Ectodermal cell (in vitro differentiated cells): Measurements from ENCODE around the gene ITPRIPL2.

ENCODE experiments used
- H3K27ac ChIP-seq: 2 replicates; pipeline ENCODE4 v1.7.0; 2013; ENCODE audit warnings: mild to moderate bottlenecking, low read depth, low read length; ENCODE audit not compliant: insufficient read depth, poor library complexity, severe bottlenecking
- H3K27me3 ChIP-seq: 2 replicates; pipeline ENCODE4 v1.7.0; 2013; ENCODE audit warnings: mild to moderate bottlenecking, low read length; ENCODE audit not compliant: insufficient read depth, control insufficient read depth, poor library complexity, severe bottlenecking
- H3K36me3 ChIP-seq: one replicate; pipeline ENCODE4 v1.7.0; 2013; ENCODE audit warnings: low read length; ENCODE audit not compliant: control insufficient read depth, insufficient read depth
- H3K4me1 ChIP-seq: one replicate; pipeline ENCODE4 v1.7.0; 2013; ENCODE audit warnings: low read length; ENCODE audit not compliant: control insufficient read depth, insufficient read depth
- H3K4me3 ChIP-seq: 2 replicates; pipeline ENCODE4 v1.7.0; 2013; ENCODE audit warnings: low read depth, low read length, control low read depth; ENCODE audit not compliant: insufficient read depth
- H3K9me3 ChIP-seq: 2 replicates; pipeline ENCODE4 v1.7.0; 2013; ENCODE audit warnings: mild to moderate bottlenecking, low read length, moderate library complexity; ENCODE audit not compliant: control insufficient read depth
- WGBS, 2 experiments: methylation state at CpG; one replicate each; pipeline ENCODE4 v1.1.7; 2013; ENCODE audit warnings: missing lambda C conversion rate in 2 of 2; 5-methylcytosine and 5-hydroxymethylcytosine counted together

ITPRIPL2 gene

DNA sequence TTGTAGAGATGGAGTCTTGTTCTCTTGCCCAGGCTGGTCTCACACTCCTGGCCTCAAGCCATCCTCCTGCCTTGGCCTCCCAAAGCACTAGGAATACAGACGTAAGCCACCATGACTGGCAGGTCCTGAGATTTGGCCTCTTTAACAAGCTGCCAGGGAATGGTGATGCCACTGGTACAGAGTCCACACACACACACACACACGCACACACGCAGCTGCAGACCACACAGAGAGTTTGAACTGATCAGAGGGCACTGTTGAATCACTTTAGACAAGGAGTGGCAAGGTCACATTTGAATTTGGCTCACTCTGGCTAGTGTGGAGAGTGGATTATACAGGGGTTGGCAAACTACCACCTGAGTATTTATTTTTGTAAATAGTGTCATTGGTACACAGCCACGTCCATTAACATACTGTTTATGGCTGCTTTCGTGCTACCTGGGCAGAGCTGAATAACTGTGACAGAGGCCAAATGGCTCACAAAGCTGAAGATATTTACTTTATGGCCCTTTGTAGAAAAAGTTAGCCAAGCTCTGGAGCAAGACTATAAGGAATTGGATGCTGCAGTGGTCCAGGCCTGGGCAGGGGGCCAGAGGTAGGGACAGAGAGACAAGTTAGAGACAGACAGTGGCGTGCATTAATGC, 9.9 kb downstream of the ITPRIPL2 start:
- WGBS, 2 experiments: 91 to 97% methylated on average over 6 of the region's 6 CpGs
- Histone ChIP-seq H3K9me3 (no peaks in the 10 kb centered on the region), H3K4me3 (no peak overlapping the region), H3K4me1 (no peaks in the 10 kb centered on the region), H3K27me3 (no peaks in the 10 kb centered on the region), H3K27ac (no peak overlapping the region), H3K36me3 (no peaks in the 10 kb centered on the region)

GRCh38 chr16:19126300-19126699, 12.5 kb downstream of the ITPRIPL2 start:
- no peaks in the 10 kb centered on the region for H3K36me3 ChIP-seq
- H3K27me3 ChIP-seq: no peaks in the 10 kb centered on the region
- H3K9me3 ChIP-seq: no peaks in the 10 kb centered on the region
- H3K4me1 ChIP-seq: no peaks in the 10 kb centered on the region
- no peak overlapping the region for H3K27ac ChIP-seq
- no peak overlapping the region for H3K4me3 ChIP-seq

GRCh38 chr16:19127205-19127604, 13.4 kb downstream of the ITPRIPL2 start:
- no peaks in the 10 kb centered on the region for H3K27me3 ChIP-seq
- H3K9me3 ChIP-seq: no peaks in the 10 kb centered on the region
- WGBS, 2 experiments: 95 to 96% methylated on average over 3 of the region's 3 CpGs
- no peaks in the 10 kb centered on the region for H3K36me3 ChIP-seq
- H3K4me3 ChIP-seq: no peak overlapping the region
- H3K4me1 ChIP-seq: no peaks in the 10 kb centered on the region
- no peak overlapping the region for H3K27ac ChIP-seq

DNA sequence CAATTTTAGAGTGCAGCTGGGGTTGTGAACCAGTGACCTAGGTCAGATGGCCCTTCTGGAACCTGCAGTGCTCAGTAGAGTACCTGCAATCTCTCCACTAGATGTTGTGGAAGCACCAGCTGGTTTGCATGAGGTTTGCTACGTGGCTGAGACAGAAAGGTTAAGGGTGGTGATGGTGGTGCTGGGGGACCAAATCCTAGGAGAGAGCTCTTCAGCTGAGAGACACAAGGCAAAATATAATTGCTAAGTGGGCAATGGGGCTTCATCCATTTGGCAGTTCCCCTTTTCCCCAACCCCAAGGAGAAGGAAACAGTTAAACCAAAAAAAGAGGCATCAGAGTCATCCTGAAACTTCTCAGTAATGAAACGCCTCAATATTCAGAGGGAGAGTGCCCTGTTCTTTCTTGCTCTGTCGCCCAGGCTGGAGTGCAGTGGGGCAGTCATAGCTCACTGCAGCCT, 13.9 kb downstream of the ITPRIPL2 start:
- H3K4me1 ChIP-seq: no peaks in the 10 kb centered on the region
- H3K9me3 ChIP-seq: no peaks in the 10 kb centered on the region
- H3K4me3 ChIP-seq: no peak overlapping the region
- no peaks in the 10 kb centered on the region for H3K27me3 ChIP-seq
- WGBS, 2 experiments: 91 to 92% methylated on average over 3 of the region's 3 CpGs
- no peak overlapping the region for H3K27ac ChIP-seq
- no peaks in the 10 kb centered on the region for H3K36me3 ChIP-seq

GRCh38 chr16:19128454-19129200, 14.9 kb downstream of the ITPRIPL2 start:
- Histone ChIP-seq H3K36me3 (no peaks in the 10 kb centered on the region), H3K4me1 (no peaks in the 10 kb centered on the region), H3K9me3 (no peaks in the 10 kb centered on the region), H3K27me3 (no peaks in the 10 kb centered on the region), H3K27ac (no peak overlapping the region), H3K4me3 (no peak overlapping the region)
- 74 to 82% methylated on average over 5 to 7 of the region's 7 CpGs for WGBS, 2 experiments

GRCh38 chr16:19130385-19130784, 16.6 kb downstream of the ITPRIPL2 start:
- Histone ChIP-seq H3K9me3 (no peaks in the 10 kb centered on the region), H3K4me3 (no peak overlapping the region), H3K36me3 (no peaks in the 10 kb centered on the region), H3K27me3 (no peaks in the 10 kb centered on the region), H3K4me1 (no peaks in the 10 kb centered on the region), H3K27ac (no peak overlapping the region)
- whole genome bisulfite sequencing, 2 experiments: 94% methylated on average over 7 of the region's 7 CpGs

GRCh38 chr16:19130852-19131824, 17.4 kb downstream of the ITPRIPL2 start:
- H3K4me1 ChIP-seq: peaks cover 8% of the 10 kb centered on the region
- 68 to 71% methylated on average over 8 to 11 of the region's 11 CpGs for WGBS, 2 experiments
- no peak overlapping the region for H3K27ac ChIP-seq

DNA sequence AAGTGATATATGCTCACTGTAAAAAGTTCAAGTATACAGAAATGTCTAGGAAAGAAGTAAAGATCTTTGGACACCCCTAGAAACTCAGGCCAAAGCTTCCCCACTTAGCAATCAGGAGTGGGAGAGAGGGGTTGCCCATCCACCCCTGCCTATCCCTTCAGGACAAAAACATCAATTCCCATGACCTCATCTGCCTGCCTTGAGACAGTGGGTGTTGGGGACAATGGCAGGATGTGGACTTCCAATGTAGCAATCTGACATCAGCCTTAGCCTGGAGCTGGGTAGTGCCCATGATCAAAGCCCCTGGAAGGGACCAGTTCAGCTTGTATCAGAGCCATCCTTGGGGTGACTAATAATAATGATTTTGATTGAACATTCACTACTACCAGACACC, 18.1 kb downstream of the ITPRIPL2 start:
- no peaks in the 10 kb centered on the region for H3K36me3 ChIP-seq
- no peaks in the 10 kb centered on the region for H3K27me3 ChIP-seq
- H3K4me1 ChIP-seq: peaks cover 10% of the 10 kb centered on the region
- H3K9me3 ChIP-seq: no peaks in the 10 kb centered on the region
- H3K4me3 ChIP-seq: no peak overlapping the region
- no peak overlapping the region for H3K27ac ChIP-seq

More at GRCh38 chr16:19130852-19131824, 17.4 kb downstream of the ITPRIPL2 start:
- no peaks in the 10 kb centered on the region for H3K27me3 ChIP-seq
- H3K4me3 ChIP-seq: no peak overlapping the region
- H3K9me3 ChIP-seq: no peaks in the 10 kb centered on the region
- no peaks in the 10 kb centered on the region for H3K36me3 ChIP-seq

DNA sequence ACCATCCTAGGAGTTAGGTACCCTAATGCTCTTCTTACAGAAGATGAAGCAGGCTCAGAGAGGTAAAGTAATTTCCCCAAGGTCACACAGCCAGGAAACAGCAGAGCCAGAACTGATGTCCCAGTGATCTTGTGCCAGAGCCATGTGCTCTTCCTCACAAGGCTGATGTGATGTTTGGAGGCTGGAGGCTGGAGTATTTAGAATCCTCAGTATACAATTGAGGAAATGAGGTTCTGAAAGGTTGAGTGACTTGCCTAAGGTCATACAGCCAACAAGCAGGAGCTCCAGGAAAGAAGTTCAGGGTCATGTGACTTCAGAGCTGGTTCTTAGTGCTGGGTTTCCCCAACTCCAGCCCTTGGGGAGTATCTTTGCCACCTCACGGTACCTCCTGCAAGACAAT, 18.5 kb downstream of the ITPRIPL2 start:
- H3K27ac ChIP-seq: no peak overlapping the region

DNA sequence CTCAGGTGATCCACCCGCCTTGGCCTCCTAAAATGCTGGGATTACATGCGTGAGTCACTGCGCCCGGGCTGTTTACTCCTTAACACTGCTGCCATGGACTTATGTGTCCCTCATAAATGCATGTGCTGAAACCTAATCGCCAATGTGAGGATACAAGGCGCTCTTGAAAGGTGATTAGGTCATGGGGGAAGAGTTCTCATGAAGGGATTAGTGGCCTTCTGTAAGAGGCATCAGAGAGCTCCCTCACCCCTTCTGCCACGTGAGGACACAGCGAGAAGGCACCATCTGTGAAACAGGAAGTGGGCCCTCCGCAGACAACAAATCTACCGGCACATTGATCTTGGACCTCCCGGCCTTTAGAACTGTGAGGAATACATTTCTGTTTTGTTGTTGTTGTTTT, 19.1 kb downstream of the ITPRIPL2 start:
- no peak overlapping the region for H3K4me3 ChIP-seq
- H3K27ac ChIP-seq: no peak overlapping the region
- H3K4me1 ChIP-seq: peaks cover 10% of the 10 kb centered on the region
- no peaks in the 10 kb centered on the region for H3K27me3 ChIP-seq
- H3K36me3 ChIP-seq: no peaks in the 10 kb centered on the region
- WGBS, 2 experiments: 92 to 95% methylated on average over 11 of the region's 11 CpGs
- no peaks in the 10 kb centered on the region for H3K9me3 ChIP-seq

More for the DNA sequence above, 18.5 kb downstream of the ITPRIPL2 start:
- peaks cover 10% of the 10 kb centered on the region for H3K4me1 ChIP-seq
- 86% methylated on average over 1 of the region's 1 CpG for WGBS, 2 experiments
- H3K27me3 ChIP-seq: no peaks in the 10 kb centered on the region
- H3K9me3 ChIP-seq: no peaks in the 10 kb centered on the region
- no peaks in the 10 kb centered on the region for H3K36me3 ChIP-seq
- no peak overlapping the region for H3K4me3 ChIP-seq
